NCI-H2196 treated with DMSO at 0.1 percent for 48 hours (cell line): ENCODE data around the gene CSH1.
A peak's percentile ranks its signal among the peaks of the same experiment; 100 is the strongest.
"Not testable (repeated sequence)": the region's sequence is repeated elsewhere in the genome, so short reads cannot be mapped to it uniquely, and the experiment has no call there.

Experiments
- DNase-seq: peaks from one replicate; lab custom pipeline; 2025; ENCODE audit not compliant: unreplicated experiment; lab: John Stamatoyannopoulos, UW

CSH1 gene

DNA sequence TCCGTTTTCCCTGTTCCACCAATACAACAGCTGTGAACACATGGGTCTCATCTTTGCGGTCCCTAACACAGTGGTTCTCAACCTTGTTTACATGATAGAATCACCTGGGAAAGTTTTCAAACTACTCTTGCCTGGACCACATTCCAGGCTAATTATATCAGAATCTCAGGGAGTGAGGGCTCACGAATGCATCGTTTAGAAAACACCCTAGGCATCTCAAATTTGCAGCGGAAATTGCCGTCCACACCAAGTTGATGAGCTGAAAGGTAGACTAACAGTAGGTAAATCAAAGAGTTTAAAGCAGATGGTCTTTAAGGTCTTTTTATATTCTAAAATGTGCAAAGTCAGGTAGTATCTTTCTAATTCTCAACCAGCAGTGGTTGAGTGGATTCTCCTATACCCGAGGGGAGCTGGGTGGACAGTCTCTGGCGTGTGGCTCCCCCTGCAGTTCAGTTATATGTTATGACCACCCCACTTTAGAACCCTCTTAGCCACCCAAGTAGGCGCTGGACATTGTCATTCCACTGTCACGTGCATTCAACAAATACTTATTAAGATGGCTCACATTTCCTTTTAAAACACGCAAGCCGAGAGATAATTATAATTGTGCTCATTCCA lies 10.9 kb upstream of the CSH1 start:
- DNase-seq, result not testable (repeated sequence)

DNA sequence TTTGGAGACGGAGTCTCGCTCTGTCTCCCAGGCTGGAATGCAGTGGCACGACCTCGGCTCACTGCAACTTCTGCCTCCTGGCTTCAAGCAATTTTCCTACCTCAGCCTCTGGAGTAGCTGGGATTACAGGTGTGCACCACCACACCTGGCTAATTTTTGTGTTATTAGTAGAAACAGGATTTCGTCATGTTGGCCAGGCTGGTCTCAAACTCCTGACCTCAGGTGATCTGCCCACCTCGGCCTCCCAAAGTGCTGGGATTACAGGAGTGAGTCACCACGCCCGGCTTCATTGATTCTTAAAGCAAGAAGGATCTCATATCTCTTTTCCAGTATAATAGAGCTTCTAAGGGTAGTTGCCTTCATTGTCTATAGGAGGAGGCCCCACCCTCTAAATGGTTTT lies 8.4 kb upstream of the CSH1 start:
- DNase-seq, result not testable (repeated sequence)

DNA sequence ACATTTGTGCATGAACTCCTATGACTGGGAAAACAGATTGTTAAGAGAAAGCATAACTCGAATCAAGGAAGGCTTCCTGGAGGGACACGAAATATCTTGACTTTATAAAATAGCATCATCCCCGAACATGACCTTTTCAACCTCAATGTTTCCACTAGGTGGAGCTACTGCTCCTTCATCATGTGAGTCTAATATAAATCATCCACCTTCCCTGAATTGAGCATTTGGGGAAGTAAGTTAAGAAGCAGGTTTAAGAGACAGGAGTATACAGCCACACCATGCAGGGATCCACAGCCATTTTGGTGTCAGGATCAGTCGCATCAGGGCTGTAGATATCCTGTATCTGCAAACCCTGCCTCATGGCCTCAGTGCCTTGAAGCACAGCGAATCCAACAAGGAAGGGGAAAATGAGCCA lies 7.4 kb upstream of the CSH1 start:
- not testable (repeated sequence) for DNase-seq

DNA sequence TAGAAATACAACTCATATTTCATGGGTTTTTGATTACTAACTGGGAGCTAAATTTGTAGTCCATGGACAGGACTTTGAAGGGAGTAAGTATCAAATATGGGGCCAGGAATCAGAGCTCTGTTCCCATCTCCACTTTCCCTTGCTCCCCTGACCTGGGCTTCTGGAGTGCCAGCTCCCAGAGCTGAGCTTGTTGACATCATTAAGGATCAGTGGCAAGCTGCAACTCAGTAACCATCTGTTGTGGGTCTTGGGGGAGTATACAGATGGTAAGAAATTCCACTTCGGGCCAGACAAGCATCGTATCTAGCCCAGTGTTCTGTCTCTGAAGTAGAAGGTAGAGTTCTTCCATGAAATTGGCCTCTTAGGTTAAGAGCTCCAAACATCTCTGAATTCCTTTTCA lies 5.6 kb upstream of the CSH1 start:
- DNase-seq, result not testable (repeated sequence)

DNA sequence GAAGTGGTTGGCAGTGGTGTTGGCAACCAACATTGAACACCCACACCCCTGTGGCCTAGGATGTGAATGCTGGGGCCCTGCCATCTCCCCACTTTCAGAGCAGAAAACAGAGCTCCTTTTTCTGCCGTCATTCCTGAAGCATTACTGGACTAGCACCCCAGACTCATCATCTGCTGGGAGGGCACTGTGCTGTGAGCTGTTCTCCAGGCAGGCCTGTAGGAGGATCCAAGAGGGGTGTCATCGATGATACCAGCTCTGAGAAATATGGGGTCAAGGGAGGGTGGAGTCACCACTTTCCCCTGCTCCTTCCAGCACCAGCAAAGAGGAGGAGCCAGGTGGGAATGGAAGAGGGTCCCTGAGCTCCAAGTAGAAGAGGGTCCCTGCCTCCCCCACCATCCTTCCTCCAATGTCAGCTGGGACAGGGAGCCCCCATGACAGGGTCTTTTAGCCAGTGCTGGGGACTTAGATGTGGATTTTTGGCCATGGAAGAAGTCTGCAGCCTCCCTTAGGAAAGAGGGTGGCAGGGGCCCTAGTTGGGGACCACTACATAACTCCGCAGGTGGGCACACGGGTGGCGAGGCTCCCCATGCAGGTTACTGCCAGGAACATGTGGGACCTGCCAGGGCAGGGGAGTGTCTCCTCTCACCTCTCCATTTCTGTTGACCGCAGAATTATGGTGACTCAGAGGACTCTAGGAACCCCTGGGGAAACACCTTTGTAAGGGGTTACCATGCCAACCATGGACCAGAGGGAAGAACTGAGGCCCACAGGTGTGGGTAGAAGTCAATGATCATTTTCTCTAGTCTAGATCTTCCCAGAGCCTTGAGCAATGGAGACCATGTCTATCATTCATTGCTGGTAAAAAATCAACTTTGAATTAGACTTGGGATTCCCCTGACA lies 2.8 kb upstream of the CSH1 start:
- not testable (repeated sequence) for DNase-seq

DNA sequence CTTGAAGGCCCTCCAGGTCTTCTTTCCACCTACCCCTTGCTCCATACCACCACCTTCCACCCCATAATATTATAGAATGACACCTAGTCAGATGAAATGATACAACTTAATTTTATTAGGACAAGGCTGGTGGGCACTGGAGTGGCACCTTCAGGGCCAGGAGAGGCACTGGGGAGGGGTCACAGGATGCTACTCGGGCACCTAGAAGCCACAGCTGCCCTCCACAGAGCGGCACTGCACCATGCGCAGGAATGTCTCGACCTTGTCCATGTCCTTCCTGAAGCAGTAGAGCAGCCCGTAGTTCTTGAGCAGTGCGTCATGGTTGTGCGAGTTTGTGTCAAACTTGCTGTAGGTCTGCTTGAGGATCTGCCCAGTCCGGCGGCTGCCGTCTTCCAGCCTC lies 1.6 kb downstream of the CSH1 start:
- not testable (repeated sequence) for DNase-seq

DNA sequence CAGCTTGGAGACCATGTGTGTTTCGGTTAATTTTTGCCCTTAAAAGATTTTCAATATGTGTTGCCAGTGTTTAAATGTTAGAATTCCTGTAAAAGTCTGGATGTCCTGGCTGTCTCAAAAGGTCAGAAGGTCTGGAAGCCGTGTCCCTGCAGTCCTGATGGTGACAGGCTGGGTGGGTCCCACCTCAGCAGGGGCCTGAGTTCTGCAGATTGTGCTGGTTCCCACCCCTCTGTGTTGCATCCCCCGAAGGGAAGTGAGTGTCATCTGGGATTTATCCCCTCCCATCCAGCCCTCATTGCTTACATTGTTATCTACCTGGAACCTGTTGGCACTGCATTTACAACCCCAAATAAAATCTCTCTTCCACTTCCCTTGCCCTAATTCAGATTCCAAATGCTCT lies 2.4 kb downstream of the CSH1 start:
- not testable (repeated sequence) for DNase-seq

DNA sequence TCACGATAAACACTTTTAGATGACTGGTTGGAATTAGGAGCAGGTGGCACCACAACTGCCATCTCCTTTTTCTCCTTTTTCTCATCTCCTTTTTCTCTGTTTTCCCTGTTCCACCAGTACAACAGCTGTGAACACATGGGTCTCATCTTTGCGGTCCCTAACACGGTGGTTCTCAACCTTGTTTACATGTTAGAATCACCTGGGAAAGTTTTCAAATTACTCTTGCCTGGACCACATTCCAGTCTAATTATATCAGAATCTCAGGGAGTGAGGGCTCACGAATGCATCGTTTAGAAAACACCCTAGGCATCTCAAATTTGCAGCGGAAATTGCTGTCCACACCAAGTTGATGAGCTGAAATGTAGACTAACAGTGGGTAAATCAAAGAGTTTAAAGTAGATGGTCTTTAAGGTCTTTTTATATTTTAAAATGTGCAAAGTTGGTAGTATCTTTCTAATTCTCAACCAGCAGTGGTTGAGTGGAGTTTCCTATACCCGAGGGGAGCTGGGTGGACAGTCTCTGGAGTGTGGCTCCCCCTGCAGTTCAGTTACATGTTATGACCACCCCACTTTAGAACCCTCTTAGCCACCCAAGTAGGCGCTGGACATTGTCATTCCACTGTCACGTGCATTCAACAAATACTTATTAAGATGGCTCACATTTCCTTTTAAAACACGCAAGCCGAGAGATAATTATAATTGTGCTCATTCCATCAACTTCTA lies 3.9 kb downstream of the CSH1 start:
- DNase-seq, result not testable (repeated sequence)

DNA sequence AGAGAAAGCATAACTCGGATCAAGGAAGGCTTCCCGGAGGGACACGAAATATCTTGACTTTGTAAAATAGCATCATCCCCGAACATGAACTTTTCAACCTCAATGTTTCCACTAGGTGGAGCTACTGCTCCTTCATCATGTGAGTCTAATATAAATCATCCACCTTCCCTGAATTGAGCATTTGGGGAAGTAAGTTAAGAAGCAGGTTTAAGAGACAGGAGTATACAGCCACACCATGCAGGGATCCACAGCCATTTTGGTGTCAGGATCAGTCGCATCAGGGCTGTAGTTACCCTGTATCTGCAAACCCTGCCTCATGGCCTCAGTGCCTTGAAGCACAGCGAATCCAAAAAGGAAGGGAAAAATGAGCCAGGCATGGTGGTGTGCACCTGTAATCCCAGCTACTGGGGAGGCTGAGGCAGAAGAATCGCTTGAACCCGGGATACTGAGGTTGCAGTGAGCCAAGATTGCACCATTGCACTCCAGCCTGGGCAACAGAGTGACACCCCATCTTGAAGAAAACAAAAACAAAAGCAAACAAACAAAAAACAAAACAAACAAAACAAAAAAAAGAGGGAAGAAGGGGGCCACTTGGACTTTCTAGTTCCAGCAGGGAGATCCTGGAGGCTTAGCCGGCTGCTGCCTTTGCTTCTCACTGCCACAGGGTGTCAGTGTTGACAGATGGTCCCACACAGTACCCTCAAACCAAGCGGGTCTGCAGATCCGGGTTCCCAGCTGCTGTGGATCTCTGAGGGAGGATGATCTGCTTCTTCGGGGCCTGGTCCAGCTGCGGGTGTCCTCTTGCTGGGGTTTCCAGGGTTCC lies 7.1 kb downstream of the CSH1 start:
- not testable (repeated sequence) for DNase-seq

DNA sequence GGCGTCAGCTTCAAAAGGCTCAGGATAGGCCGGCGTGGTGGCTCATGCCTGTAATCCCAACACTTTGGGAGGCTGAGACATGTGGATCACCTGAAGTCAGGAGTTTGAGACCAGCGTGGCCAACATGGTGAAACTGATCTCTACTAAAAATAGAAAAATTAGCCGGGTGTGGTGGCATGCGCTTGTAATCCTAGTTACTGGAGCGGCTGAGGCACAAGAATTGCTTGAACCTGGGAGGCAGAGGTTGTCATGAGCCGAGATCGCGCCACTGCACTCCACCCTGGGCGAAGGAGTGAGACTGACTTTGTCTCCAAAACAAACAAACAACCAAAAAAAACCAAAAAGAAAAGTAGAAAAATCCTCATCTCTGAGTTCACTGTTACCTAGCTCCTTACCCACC lies 11.3 kb downstream of the CSH1 start:
- not testable (repeated sequence) for DNase-seq

DNA sequence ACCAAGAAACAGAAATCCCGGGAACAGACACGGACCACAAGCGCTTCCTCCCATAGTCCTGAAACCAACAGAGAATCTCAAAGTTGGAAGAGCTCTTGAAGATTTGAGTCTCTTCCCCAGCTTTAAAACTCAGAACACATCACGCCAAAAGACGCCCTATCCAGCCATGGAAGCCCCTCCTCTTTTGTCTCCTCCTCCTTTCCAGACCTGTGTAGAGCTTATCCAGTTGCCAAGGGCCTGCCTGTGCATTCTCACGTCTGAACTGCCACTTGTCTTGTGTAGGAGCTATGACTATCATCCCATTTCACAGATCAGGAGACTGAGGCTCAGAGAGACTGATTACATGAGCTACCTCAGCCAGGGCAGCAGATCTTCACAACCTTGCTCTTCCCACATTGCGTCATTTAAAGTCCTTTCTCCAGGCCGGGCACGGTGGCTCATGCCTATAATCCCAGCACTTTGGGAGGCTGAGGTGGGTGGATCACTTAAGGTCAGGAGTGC lies 13.7 kb downstream of the CSH1 start:
- not testable (repeated sequence) for DNase-seq

DNA sequence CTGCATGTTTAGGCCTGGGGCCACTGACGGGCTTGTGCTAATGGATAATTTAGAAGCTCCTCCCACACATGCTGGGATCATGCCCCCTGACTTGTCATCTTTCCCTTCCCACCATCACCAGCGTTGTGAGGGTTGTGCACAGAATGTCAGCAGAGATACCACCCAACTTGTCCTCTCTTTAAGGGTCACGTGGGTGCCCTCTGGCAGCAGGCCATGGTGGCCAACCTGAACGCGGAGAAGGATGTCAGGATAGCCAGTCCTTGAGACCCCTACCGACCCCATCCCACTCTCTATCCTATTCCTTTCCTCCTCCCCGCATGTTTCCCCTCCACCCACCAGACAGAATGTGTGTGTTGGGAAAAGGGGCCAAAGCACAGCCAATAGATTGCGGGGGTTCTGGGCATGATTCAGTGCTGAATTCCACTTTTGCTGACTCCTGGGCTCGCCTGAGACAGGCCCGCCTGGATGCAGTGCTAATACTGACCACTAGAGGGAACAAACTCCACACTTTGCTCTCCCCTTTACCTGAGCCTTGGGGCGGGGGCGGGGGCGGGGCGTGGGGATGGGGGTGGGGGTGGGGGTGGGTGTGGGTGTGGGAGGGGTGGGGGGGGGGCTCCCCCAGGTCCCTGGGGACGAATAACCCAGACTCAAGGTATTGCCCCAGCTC lies 14.3 kb downstream of the CSH1 start, which contains the start of gene GH2:
GH2 (minus strand) TSS at position 10 of the 667 bp plus-strand sequence. CDS start 143 bp downstream, outside the sequence.
- DNase-seq, result peak; percentile 17

DNA sequence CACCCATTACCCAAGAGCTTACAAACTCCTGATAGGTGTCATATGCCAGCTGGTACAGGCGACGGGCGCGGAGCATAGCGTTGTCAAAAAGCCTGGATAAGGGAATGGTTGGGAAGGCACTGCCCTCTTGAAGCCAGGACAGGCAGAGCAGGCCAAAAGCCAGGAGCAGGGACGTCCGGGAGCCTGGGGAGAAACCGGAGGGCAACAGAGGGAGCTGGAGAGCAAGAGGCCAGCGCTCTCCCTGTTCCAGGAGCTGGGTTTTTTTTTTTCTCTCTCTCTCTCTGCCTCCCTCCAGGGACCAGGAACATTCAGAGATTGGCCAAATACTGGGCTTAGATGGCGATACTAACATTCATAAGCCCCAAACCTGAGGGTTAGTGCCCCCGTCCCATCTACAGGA lies 15.0 kb downstream of the CSH1 start:
- DNase-seq, result not testable (repeated sequence)

DNA sequence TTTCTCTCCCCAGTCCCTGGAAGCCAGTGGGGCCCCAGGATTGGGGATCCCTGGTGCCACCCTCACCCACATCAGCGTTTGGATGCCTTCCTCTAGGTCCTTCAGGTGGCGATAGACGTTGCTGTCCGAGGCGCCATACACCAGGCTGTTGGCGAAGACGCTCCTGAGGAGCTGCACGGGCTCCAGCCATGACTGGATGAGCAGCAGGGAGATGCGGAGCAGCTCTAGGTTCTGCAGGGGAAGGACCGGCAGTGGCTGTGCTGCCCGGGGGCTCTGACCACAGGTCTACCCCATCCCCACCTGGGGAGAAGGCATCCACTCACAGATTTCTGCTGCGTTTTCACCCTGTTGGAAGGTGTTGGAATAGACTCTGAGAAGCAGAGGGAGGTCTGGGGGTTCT lies 15.7 kb downstream of the CSH1 start:
- no peak for DNase-seq

DNA sequence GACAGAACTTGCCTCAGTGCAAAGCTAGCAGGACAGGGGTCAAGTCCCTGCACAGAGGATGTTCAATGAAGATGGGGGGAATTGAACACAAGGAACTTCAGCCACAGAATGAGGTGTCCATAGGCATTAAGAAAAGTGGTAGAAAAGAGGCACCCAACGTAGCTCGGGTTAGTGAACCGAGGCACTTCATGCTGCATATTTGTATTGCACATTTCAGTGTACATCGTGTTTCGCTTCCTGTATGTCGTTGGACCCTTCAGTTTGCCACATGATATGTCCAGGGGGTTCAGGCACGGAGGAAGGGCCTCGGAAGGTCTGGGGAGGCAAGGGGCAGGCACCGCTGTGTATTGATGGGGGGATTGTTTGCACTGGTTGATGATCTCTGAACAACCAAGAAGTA lies 18.0 kb downstream of the CSH1 start:
- DNase-seq, result not testable (repeated sequence)

DNA sequence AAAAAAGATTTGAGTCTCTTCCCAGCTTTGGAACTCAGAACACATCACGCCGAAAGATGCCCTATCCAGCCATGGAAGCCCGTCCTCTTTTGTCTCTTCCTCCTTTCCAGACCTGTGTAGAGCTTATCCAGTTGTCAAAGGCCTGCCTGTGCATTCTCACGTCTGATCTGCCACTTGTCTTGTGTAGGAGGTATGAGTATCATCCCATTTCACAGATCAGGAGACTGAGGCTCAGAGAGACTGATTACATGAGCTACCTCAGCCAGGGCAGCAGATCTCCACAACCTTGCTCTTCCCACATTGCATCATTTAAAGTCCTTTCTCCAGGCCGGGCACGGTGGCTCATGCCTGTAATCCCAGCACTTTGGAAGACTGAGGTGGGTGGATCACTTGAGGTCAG lies 21.7 kb downstream of the CSH1 start:
- not testable (repeated sequence) for DNase-seq

DNA sequence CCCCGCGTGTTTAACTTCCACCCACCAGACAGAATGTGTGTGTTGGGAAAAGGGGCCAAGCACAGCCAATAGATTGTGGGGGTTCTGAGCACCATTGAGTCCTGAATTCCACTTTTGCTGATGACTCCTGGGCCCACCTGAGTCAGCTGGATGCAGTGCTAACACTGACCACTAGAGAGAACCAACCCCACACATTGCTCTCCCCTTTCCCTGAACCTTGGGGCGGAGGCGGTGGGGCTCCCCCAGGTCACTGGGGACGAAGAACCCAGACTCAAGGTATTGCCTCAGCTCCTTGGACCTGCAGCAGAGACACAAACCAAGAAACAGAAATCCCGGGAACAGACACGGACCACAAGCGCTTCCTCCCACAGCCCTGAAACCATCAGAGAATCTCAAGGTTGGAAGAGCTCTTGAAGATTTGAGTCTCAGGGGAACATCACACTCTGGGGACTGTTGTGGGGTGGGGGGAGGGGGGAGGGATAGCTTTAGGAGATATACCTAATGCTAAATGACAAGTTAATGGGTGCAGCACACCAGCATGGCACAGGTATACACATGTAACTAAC lies 22.2 kb downstream of the CSH1 start:
- not testable (repeated sequence) for DNase-seq

DNA sequence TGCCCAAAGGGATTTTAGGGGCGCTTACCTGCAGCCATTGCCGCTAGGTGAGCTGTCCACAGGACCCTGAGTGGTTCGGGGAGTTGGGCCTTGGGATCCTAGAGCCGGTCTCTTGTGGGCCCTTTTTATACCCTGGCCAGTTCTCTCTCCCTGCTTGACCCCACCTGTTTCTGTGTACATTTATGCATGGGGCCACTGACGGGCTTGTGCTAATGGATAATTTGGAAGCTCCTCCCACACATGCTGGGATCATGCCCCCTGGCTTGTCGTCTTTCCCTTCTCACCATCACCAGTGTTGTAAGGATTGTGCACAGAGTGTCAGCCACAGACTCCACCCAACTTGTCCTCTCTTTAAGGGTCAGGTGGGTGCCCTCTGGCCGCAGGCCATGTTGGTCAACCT lies 22.8 kb downstream of the CSH1 start, which contains the start of gene CSH2:
CSH2 (minus strand) TSS at position 101 of the 400 bp plus-strand sequence; CDS start at position 38, 63 bp downstream.
- not testable (repeated sequence) for DNase-seq

DNA sequence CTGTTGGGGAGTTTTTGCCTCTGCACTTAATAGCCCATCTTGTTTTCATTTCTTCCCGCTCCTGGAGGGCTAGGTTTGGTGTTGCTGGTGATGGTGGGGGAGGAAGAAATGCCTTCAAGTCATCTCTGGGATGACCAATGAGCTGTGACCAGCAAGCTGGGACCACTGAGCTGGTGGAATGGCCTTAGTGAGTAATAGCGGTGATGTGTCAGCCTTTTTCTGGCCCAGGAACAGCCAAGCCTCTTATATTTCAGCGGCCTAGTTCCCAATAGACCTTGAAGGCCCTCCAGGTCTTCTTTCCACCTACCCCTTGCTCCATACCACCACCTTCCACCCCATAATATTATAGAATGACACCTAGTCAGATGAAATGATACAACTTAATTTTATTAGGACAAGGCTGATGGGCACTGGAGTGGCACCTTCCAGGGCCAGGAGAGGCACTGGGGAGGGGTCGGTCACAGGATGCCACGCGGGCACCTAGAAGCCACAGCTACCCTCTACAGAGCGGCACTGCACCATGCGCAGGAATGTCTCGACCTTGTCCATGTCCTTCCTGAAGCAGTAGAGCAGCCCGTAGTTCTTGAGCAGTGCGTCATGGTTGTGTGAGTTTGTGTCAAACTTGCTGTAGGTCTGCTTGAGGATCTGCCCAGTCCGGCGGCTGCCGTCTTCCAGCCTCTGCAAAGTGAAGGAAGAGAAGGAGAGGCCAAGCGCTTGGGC lies 24.6 kb downstream of the CSH1 start:
- DNase-seq, result not testable (repeated sequence)
